Mesothelial cell of epicardium (in vitro differentiated cells): ENCODE measurements around the gene VMP1. TPM values are rescaled to one million over a fixed set of nuclear protein-coding genes. Genes with fewer than 3 reads are reported as not detected.

Experiments used
- DNase-seq, 2 experiments: peaks; one replicate each; pipeline ENCODE4 v3.0.0; 2021; ENCODE audit warnings: low spot score in 2 of 2; ENCODE audit not compliant: unreplicated experiment in 2 of 2
- H3K27ac Mint-ChIP-seq: 2 replicates; pipeline ENCODE4 v1.8.0; 2021; ENCODE audit warnings: mixed read lengths
- H3K27me3 Mint-ChIP-seq: 2 replicates; pipeline ENCODE4 v1.8.0; 2021; ENCODE audit warnings: low read depth, mixed read lengths
- H3K36me3 Mint-ChIP-seq: 2 replicates; pipeline ENCODE4 v1.8.0; 2021; ENCODE audit warnings: mixed read lengths
- H3K4me1 Mint-ChIP-seq: 2 replicates; pipeline ENCODE4 v1.8.0; 2021; ENCODE audit warnings: mixed read lengths
- H3K4me3 Mint-ChIP-seq: 2 replicates; pipeline ENCODE4 v1.8.0; 2021; ENCODE audit warnings: mild to moderate bottlenecking, moderate library complexity, mixed read lengths
- H3K9me3 Mint-ChIP-seq: 2 replicates; pipeline ENCODE4 v1.8.0; 2021; ENCODE audit warnings: mixed read lengths
- total RNA-seq: library from RNA; stranded (reverse); gene quantifications from 3 replicates; pipeline ENCODE4 v1.2.1, GENCODE V29; 2021
- TF ChIP-seq, protein P1 (sequence below): fragments of 200-600 bp; sonication (generic); IDR thresholded peaks from one replicate; pipeline ENCODE4 v1.5.0; 2021; ENCODE audit warnings: antibody characterized with exemption; ENCODE audit not compliant: unreplicated experiment

VMP1 gene
- total RNA-seq, 1 donor from 2014 or later, result 208 TPM

GRCh38 chr17:59684967-59685366, 22.5 kb upstream of the VMP1 start:
- TF ChIP-seq, protein P1, sequence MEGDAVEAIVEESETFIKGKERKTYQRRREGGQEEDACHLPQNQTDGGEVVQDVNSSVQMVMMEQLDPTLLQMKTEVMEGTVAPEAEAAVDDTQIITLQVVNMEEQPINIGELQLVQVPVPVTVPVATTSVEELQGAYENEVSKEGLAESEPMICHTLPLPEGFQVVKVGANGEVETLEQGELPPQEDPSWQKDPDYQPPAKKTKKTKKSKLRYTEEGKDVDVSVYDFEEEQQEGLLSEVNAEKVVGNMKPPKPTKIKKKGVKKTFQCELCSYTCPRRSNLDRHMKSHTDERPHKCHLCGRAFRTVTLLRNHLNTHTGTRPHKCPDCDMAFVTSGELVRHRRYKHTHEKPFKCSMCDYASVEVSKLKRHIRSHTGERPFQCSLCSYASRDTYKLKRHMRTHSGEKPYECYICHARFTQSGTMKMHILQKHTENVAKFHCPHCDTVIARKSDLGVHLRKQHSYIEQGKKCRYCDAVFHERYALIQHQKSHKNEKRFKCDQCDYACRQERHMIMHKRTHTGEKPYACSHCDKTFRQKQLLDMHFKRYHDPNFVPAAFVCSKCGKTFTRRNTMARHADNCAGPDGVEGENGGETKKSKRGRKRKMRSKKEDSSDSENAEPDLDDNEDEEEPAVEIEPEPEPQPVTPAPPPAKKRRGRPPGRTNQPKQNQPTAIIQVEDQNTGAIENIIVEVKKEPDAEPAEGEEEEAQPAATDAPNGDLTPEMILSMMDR, result no peak
- Mint-ChIP-seq H3K27me3 (no peaks in the 10 kb centered on the region), H3K4me3 (no peak overlapping the region), H3K9me3 (no peaks in the 10 kb centered on the region), H3K4me1 (no peaks in the 10 kb centered on the region), H3K27ac (no peak overlapping the region), H3K36me3 (peaks cover 38% of the 10 kb centered on the region)
- no peak for DNase-seq

GRCh38 chr17:59688008-59688407, 19.4 kb upstream of the VMP1 start:
- no peak for DNase-seq
- Mint-ChIP-seq H3K4me3 (no peak overlapping the region), H3K36me3 (peaks cover 36% of the 10 kb centered on the region), H3K27ac (no peak overlapping the region), H3K27me3 (no peaks in the 10 kb centered on the region), H3K4me1 (no peaks in the 10 kb centered on the region), H3K9me3 (no peaks in the 10 kb centered on the region)
- TF ChIP-seq, protein P1, result no peak

DNA sequence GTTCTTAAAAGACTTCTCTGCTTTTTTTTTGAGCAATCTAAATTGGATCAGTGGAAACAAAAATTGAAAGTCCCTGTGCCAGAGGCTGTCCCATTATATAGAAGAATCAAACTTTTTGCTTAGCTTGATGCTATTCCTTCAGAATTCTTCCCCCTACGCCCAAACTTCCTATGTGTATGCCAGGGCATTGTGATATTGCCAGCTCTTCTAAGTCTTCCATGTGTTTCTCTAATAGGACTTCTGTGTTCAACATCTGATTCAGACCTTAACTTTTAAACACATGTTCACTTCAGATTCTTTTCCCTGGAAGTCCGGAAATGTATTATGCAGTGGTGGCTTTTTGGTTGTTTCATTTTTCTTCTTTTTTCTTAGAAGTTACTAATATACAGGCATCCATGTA, 19.0 kb upstream of the VMP1 start:
- Mint-ChIP-seq H3K36me3 (peaks cover 36% of the 10 kb centered on the region), H3K4me3 (no peak overlapping the region), H3K4me1 (no peaks in the 10 kb centered on the region), H3K9me3 (no peaks in the 10 kb centered on the region), H3K27ac (no peak overlapping the region), H3K27me3 (no peaks in the 10 kb centered on the region)
- DNase-seq, result no peak
- TF ChIP-seq, protein P1, result no peak

GRCh38 chr17:59693582-59693981, 13.9 kb upstream of the VMP1 start:
- Mint-ChIP-seq H3K9me3 (no peaks in the 10 kb centered on the region), H3K27ac (no peak overlapping the region), H3K4me1 (no peaks in the 10 kb centered on the region), H3K4me3 (no peak overlapping the region), H3K27me3 (no peaks in the 10 kb centered on the region), H3K36me3 (peaks cover 24% of the 10 kb centered on the region)
- no peak for DNase-seq
- TF ChIP-seq, protein P1, result no peak

DNA sequence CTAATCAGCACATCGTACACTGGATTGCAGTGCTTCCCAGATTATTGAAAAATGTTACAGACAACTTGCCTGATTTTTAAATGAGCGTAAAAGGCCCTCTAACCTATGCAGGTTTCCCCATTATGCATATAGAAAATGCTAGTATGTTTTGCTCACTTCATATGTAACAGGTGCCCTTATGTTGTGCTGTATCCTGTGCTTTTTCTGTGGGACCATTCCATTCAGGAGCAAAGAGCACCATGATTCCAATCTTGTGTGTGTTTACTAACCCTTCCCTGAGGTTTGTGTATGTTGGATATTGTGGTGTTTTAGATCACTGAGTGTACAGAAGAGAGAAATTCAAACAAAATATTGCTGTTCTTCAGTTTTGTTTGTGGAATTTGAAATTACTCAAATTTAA, 13.1 kb upstream of the VMP1 start:
- H3K9me3 Mint-ChIP-seq, result no peaks in the 10 kb centered on the region
- no peak overlapping the region for H3K27ac Mint-ChIP-seq
- no peak overlapping the region for H3K4me3 Mint-ChIP-seq
- H3K27me3 Mint-ChIP-seq, result no peaks in the 10 kb centered on the region
- H3K36me3 Mint-ChIP-seq, result peaks cover 24% of the 10 kb centered on the region
- no peaks in the 10 kb centered on the region for H3K4me1 Mint-ChIP-seq
- DNase-seq, result no peak
- TF ChIP-seq, protein P1, result no peak
